GM12872 (cell line): ENCODE data around the gene CD58.

Source experiments
- TF ChIP-seq, protein P1 (sequence below): IDR thresholded peaks from 3 replicates; pipeline ENCODE4 v1.5.1; 2011; ENCODE audit warnings: low read depth, mild to moderate bottlenecking, low read length, moderate library complexity; ENCODE audit not compliant: insufficient read depth

CD58 gene

GRCh38 chr1:116465845-116466685, 104.8 kb downstream of the CD58 start:
- TF ChIP-seq, protein P1, sequence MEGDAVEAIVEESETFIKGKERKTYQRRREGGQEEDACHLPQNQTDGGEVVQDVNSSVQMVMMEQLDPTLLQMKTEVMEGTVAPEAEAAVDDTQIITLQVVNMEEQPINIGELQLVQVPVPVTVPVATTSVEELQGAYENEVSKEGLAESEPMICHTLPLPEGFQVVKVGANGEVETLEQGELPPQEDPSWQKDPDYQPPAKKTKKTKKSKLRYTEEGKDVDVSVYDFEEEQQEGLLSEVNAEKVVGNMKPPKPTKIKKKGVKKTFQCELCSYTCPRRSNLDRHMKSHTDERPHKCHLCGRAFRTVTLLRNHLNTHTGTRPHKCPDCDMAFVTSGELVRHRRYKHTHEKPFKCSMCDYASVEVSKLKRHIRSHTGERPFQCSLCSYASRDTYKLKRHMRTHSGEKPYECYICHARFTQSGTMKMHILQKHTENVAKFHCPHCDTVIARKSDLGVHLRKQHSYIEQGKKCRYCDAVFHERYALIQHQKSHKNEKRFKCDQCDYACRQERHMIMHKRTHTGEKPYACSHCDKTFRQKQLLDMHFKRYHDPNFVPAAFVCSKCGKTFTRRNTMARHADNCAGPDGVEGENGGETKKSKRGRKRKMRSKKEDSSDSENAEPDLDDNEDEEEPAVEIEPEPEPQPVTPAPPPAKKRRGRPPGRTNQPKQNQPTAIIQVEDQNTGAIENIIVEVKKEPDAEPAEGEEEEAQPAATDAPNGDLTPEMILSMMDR: no peak

DNA sequence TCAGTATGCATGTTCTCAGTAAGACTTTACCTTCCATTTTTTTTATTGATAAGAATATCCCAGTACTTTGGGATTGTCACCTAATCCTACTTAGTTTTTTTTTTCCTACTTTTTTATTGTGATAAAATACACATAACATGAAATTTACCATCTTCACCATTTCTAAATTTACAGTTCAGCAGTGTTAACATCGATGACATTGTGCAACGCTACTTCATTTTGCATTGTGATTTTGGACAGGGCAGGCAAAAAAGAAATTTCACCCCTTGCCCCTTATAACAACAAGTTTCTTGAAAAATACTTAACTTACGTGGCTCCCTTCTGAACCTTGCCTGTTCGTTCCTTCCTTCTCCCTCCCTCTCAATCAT, 105.4 kb downstream of the CD58 start:
- TF ChIP-seq, protein P1: no peak
